Measurements from ENCODE around the gene EXOC3. TPM values are rescaled to one million over a fixed set of nuclear protein-coding genes. Genes with fewer than 3 reads are reported as not detected.

The EXOC3 gene
- total RNA-seq, 1 donor from 2014 or later, result 46.4 TPM

GRCh38 chr5:488744-489688 is 46.0 kb downstream of the EXOC3 start:
- ATAC-seq (ENCODE audit: poor library complexity) (no peak), DNase-seq (no peak)
- intact Hi-C loops (cut with DNase I), result no loop called here

- intact Hi-C loops (cut with DNase I), result no loop called here
- ATAC-seq (ENCODE audit: poor library complexity), result no peak
- DNase-seq, result no peak
Measured at GRCh38 chr5:489689-490080, 46.7 kb downstream of the EXOC3 start.

GRCh38 chr5:490116-491106 is 47.4 kb downstream of the EXOC3 start:
- no peak for ATAC-seq (ENCODE audit: poor library complexity)
- intact Hi-C loops (cut with DNase I), result no loop called here
- DNase-seq, result no peak

DNA sequence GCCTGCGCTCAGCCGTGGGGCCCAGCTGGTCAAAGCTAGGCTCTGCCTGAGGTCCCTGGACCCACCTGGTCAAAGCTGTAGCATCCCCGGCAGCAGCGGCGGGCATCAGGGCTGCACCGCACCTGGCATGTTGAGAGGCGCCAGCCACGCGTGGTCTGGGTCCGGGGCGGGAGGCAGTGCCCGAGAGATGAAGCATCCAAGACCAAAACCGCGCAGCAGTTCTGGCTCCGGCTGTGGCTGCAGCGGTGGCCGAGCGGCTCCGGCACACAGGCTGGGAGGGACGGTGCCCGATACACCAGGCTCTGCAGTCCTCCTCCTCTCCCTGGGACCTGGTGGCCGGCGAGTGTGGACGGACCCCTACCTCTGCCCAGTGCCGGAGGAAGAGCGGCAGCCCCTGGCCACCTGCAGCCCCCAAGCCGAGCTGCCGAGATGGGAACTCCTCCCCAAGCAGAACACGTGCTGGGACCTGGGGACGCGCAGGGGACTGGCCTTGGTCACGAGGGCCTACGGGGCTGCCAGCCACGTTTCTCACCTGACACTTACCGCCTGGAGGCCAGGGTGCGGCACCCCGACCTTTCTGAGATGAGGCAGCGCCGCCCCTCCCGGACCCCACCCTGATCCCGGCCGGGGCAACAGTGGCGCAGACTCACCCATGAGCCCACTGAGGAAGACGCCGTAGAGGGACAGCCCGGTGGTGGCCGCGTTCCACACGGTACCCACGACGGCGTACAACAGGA is 48.3 kb downstream of the EXOC3 start:
- no peak for ATAC-seq (ENCODE audit: poor library complexity)
- DNase-seq, result no peak
- intact Hi-C loops (cut with DNase I), result no loop called here

GRCh38 chr5:491856-492155 is 48.8 kb downstream of the EXOC3 start:
- no peak for DNase-seq
- intact Hi-C loops (cut with DNase I), result no loop called here
- ATAC-seq (ENCODE audit: poor library complexity), result no peak

DNA sequence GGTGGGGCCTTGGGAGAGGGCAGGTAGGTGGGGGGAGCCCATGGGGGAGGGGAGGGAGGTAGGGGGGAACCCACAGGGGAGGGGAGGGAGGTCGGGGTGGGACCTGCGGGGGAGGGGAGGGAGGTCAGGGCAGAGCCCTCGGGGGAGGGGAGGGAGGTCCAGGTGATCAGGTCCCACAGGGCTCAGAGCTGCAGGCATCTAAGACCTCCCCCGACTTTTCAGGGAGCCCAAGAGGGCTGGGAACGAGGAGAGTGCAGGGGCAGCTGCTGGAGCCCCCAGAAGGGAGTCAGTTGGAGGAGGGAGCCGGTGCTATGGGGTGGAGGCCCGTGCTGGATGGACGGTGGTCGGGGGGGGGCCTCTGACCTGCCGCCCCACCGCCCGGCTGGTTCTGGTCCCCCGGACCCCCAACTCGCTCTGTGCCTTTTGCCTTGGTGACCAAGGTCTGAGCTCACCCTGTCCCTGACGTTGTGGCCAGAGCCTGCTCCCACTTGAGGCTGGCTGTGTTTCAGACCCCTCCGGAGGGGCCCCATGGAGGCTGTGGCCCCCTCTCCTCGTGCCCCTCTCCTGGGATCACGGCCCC is 49.4 kb downstream of the EXOC3 start:
- DNase-seq, result no peak
- intact Hi-C loops (cut with DNase I), result no loop called here
- no peak for ATAC-seq (ENCODE audit: poor library complexity)

GRCh38 chr5:493119-493701 is 50.2 kb downstream of the EXOC3 start:
- no peak for ATAC-seq (ENCODE audit: poor library complexity)
- intact Hi-C loops (cut with DNase I), result no loop called here
- no peak for DNase-seq

- ATAC-seq (ENCODE audit: poor library complexity) (no peak), DNase-seq (no peak)
- intact Hi-C loops (cut with DNase I), result no loop called here
Measured at GRCh38 chr5:493758-494157, 50.8 kb downstream of the EXOC3 start.

DNA sequence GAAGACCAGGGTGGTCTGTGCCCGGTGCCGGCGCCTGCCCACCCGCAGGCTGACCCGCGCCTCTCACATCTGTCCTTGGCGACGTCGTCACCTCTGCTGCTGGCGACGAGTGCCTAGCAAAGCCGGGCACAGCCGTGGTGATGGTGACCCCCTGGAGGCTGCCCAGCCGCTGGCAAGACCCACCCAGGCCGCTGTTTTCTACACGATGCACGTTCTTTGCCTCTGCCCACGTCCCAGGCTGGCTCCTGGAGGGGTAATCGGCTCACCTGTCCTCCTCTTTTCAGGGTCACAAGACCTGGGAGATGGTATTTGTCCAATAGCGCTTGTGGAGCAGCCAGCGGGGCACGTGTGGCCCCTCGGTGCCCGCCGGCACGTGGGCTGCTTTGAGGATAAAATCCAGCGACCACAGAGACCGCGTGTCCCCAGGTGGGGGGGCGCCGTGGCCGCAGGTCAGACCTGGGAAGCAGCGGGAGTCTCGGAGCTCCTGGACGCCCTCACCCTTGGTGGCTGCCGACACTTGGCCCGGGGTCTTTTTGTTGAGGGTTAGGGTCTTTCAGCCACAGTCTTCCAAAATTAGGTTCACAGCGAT is 51.8 kb downstream of the EXOC3 start:
- DNase-seq (no peak), ATAC-seq (ENCODE audit: poor library complexity) (no peak)
- intact Hi-C loops (cut with DNase I), result no loop called here

DNA sequence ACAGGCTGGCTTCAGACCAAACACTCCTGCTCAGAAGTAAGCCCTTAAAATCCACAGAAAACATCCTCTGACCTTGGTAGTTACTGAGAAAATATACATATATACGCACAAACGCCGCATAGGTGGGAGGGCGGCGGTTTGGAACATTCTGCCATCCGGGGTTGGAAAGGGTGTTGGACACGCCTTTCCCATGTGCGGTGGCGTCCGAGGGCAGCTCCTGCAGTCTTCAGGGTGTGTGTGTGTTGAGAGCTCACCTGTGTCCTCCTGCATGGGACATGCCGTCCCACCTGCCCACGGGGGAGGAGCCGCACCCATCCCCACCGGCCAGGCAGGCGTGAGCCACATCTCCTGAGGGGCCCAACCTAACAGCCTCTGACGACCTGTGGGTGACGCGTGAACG is 53.1 kb downstream of the EXOC3 start:
- DNase-seq (no peak), ATAC-seq (ENCODE audit: poor library complexity) (no peak)
- intact Hi-C loops (cut with DNase I), result no loop called here

- DNase-seq (no peak), ATAC-seq (ENCODE audit: poor library complexity) (no peak)
- intact Hi-C loops (cut with DNase I), result no loop called here
Measured at GRCh38 chr5:497090-497700, 54.2 kb downstream of the EXOC3 start.

- no peak for ATAC-seq (ENCODE audit: poor library complexity)
- no peak for DNase-seq
- intact Hi-C loops (cut with DNase I), result no loop called here
Measured at GRCh38 chr5:497871-498509, 55.0 kb downstream of the EXOC3 start.

GRCh38 chr5:499233-500209 is 56.5 kb downstream of the EXOC3 start:
- DNase-seq, result no peak
- ATAC-seq (ENCODE audit: poor library complexity), result no peak
- intact Hi-C loops (cut with DNase I), result no loop called here

DNA sequence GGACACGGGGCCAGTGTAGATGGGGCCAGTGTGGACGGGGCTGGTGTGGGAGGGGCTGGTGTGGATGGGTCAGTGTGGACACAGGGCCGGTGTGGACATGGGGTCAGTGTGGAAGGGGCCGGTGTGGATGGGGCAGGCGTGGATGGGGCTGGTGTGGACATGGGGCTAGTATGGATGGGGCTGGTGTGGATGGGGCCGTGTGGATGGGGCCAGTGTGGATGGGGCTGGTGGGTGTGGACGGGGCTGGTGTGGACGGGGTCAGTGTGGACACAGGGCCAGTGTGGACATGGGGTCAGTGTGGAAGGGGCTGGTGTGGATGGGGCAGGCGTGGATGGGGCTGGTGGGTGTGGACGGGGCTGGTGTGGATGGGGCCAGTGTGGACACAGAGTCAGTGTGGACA is 57.5 kb downstream of the EXOC3 start:
- ATAC-seq (ENCODE audit: poor library complexity), result no peak
- intact Hi-C loops (cut with DNase I), result no loop called here
- no peak for DNase-seq

DNA sequence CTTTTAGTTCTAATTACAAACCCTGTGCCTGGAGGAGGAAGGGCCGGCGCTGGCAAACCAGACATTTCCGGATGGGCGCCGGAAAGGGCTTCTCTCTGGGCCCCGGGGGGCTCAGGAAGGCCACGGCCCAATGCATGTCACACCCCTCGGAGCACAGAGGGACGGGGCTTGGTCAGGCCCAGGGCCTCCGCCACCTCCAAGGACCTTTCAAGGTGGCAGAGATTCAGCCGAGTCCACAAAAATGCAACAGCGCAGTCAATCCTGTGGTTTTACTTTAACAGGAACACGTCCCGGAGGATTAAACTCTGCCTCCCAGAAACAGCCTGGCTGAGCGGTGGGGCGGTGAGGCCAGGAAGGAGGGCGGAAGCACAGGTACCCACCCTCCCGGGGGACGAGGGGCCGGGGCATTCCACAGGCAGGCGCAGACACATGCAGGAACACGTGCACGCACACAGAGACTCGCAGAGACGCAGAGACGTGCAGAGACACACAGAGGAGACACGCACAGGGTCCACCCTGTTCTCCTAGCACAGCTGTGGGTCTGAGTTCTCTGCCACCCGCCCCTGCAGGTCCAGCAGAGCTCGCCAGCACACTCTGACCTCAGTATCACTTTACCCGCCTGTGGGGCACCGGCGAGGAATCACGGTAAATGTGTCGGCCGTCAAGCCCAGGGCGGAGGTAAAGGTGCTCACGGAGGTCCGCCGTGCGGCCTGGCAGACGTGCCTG is 58.3 kb downstream of the EXOC3 start:
- no peak for DNase-seq
- no peak for ATAC-seq (ENCODE audit: poor library complexity)
- intact Hi-C loops (cut with DNase I), result no loop called here

GRCh38 chr5:501831-502184 is 58.8 kb downstream of the EXOC3 start:
- intact Hi-C loops (cut with DNase I), result no loop called here
- ATAC-seq (ENCODE audit: poor library complexity) (no peak), DNase-seq (no peak)

Data from Right ventricle myocardium superior (tissue), 1 donor.